PC-9 (cell line): ENCODE data around the gene KPNB1. TPM values are rescaled to one million over a fixed set of nuclear protein-coding genes. Genes with fewer than 3 reads are reported as not detected.

Experiments
- BruUV-seq: library from RNA; stranded (reverse); fragments of 400-500 nt; replicated peaks from 2 replicates; lab custom pipeline; 2021; lab: Mats Ljungman, UMichigan
- CTCF ChIA-PET: fragments of 300-600 bp; sonication (Branson Sonifier 250); formaldehyde crosslinking; loops from one replicate; lab custom pipeline; 2022; ENCODE audit warnings: antibody characterized with exemption; lab: Charles Lee
- POLR2A ChIA-PET: fragments of 300-600 bp; sonication (Branson Sonifier 250); formaldehyde crosslinking; loops from one replicate; lab custom pipeline; 2022; ENCODE audit warnings: antibody characterized with exemption; ENCODE audit not compliant: unreplicated experiment; lab: Charles Lee
- DNase-seq, 2 experiments: peaks; one replicate each; pipeline versions ENCODE4 v3.0.0 to v3.0.0-alpha.2; 2015 to 2022; ENCODE audit warnings: mixed read lengths in 1 of 2
- H2AFZ ChIP-seq: fragments of 200-600 bp; sonication (generic); 2 replicates; pipeline ENCODE4 v1.8.1; 2017; ENCODE audit warnings: antibody characterized with exemption
- H3F3A ChIP-seq: fragments of 200-600 bp; sonication (generic); 2 replicates; pipeline ENCODE4 v1.8.1; 2017; ENCODE audit warnings: antibody characterized with exemption, mild to moderate bottlenecking, low read depth; ENCODE audit not compliant: insufficient read depth
- H3K27ac ChIP-seq: fragments of 200-600 bp; sonication (generic); 2 replicates; pipeline ENCODE4 v1.6.1; 2016; ENCODE audit warnings: mixed run types
- H3K27me3 ChIP-seq: fragments of 200-600 bp; sonication (generic); 2 replicates; pipeline ENCODE4 v1.6.1; 2016; ENCODE audit warnings: low read depth, mixed run types; ENCODE audit not compliant: insufficient read depth
- H3K36me3 ChIP-seq: fragments of 200-600 bp; sonication (generic); 2 replicates; pipeline ENCODE4 v1.6.1; 2016; ENCODE audit warnings: low read depth, mixed run types
- H3K4me1 ChIP-seq: fragments of 200-600 bp; sonication (generic); replicated peaks from 2 replicates; pipeline ENCODE4 v1.6.1; 2016; ENCODE audit warnings: mixed run types; ENCODE audit not compliant: insufficient read depth
- H3K4me2 ChIP-seq: fragments of 200-600 bp; sonication (generic); 2 replicates; pipeline ENCODE4 v1.6.1; 2017; ENCODE audit warnings: mixed run types
- H3K4me3 ChIP-seq: fragments of 200-600 bp; sonication (generic); 2 replicates; pipeline ENCODE4 v1.6.1; 2016; ENCODE audit warnings: mixed run types
- H3K79me2 ChIP-seq: fragments of 200-600 bp; sonication (generic); 2 replicates; pipeline ENCODE4 v1.6.1; 2017; ENCODE audit warnings: low read depth, mixed run types
- H3K9me2 ChIP-seq: fragments of 200-600 bp; sonication (generic); 2 replicates; pipeline ENCODE4 v1.8.1; 2017; ENCODE audit warnings: mild to moderate bottlenecking; ENCODE audit not compliant: insufficient read depth
- H3K9me3 ChIP-seq: fragments of 200-600 bp; sonication (generic); 2 replicates; pipeline ENCODE4 v1.8.1; 2016; ENCODE audit warnings: low read depth; ENCODE audit not compliant: insufficient read depth
- H4K20me1 ChIP-seq: fragments of 200-600 bp; sonication (generic); 2 replicates; pipeline ENCODE4 v1.8.1; 2017; ENCODE audit not compliant: insufficient read depth
- EZH2 ChIP-seq: fragments of 200-600 bp; sonication (generic); IDR thresholded peaks from 2 replicates; pipeline ENCODE4 v1.8.0; 2017; ENCODE audit warnings: antibody characterized with exemption, low read depth
- intact Hi-C: fragments of 100-400 bp; cut with micrococcal nuclease; formaldehyde crosslinking; loops from one replicate; pipeline ENCODE4 v1.10.0; 2022; ENCODE audit not compliant: unreplicated experiment
- total RNA-seq: library from RNA; stranded (reverse); gene quantifications from 2 replicates; pipeline ENCODE4 v1.2.3, GENCODE V29; 2021
- TF ChIP-seq, protein P1 (sequence below): fragments of 200-600 bp; sonication (generic); conservative IDR thresholded peaks from 2 replicates; pipeline ENCODE4 v1.6.1; 2017; ENCODE audit warnings: mixed run types, antibody characterized with exemption, mild to moderate bottlenecking, moderate library complexity

KPNB1 gene
- total RNA-seq, 1 experiment from 2014 or later: 306 TPM

DNA sequence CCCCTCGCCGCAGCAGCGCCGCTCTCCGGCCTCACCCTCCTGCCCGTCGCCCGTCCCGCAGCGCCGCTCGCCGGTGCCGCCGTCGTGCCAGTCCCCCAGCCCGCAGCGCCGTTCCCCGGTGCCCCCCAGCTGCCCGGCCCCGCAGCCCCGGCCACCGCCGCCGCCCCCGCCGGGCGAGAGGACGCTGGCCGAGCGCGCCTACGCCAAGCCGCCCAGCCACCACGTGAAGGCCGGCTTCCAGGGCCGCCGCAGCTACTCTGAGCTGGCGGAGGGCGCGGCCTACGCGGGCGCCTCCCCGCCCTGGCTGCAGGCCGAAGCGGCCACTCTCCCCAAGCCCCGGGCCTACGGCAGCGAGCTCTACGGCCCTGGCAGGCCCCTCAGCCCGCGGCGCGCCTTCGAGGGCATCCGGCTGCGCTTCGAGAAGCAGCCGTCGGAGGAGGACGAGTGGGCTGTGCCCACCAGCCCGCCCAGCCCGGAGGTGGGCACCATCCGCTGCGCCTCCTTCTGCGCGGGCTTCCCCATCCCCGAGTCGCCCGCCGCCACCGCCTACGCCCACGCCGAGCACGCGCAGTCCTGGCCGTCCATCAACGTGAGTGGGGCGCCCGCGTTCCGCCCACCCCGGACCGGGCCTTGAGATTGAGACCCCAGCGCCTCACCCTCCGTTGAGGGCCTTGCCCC is 59.3 kb downstream of the KPNB1 start:
- intact Hi-C loops: no loop called here
- TF ChIP-seq, protein P1, sequence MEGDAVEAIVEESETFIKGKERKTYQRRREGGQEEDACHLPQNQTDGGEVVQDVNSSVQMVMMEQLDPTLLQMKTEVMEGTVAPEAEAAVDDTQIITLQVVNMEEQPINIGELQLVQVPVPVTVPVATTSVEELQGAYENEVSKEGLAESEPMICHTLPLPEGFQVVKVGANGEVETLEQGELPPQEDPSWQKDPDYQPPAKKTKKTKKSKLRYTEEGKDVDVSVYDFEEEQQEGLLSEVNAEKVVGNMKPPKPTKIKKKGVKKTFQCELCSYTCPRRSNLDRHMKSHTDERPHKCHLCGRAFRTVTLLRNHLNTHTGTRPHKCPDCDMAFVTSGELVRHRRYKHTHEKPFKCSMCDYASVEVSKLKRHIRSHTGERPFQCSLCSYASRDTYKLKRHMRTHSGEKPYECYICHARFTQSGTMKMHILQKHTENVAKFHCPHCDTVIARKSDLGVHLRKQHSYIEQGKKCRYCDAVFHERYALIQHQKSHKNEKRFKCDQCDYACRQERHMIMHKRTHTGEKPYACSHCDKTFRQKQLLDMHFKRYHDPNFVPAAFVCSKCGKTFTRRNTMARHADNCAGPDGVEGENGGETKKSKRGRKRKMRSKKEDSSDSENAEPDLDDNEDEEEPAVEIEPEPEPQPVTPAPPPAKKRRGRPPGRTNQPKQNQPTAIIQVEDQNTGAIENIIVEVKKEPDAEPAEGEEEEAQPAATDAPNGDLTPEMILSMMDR: no peak
- TF ChIP-seq EZH2: no peak
- no peaks in the 10 kb centered on the region for H3K9me2 ChIP-seq
- peaks cover 24% of the 10 kb centered on the region for H3K27me3 ChIP-seq
- no peak overlapping the region for H2AFZ ChIP-seq
- ChIA-PET POLR2A (no interaction called here), CTCF (no interaction called here)
- no peak overlapping the region for H3K4me2 ChIP-seq
- H3K27ac ChIP-seq: no peak overlapping the region
- H3K4me1 ChIP-seq: no peaks in the 10 kb centered on the region
- H3K36me3 ChIP-seq: no peaks in the 10 kb centered on the region
- H3K9me3 ChIP-seq: no peaks in the 10 kb centered on the region
- no TSS peak for BruUV-seq
- H3K79me2 ChIP-seq: no peaks in the 10 kb centered on the region
- H3F3A ChIP-seq: no peaks in the 10 kb centered on the region
- peak in 1 of 2 experiments; percentile 28 for DNase-seq
- no peaks in the 10 kb centered on the region; the same call in 1 of the 2 replicates for H4K20me1 ChIP-seq
- H3K4me3 ChIP-seq: no peak overlapping the region

DNA sequence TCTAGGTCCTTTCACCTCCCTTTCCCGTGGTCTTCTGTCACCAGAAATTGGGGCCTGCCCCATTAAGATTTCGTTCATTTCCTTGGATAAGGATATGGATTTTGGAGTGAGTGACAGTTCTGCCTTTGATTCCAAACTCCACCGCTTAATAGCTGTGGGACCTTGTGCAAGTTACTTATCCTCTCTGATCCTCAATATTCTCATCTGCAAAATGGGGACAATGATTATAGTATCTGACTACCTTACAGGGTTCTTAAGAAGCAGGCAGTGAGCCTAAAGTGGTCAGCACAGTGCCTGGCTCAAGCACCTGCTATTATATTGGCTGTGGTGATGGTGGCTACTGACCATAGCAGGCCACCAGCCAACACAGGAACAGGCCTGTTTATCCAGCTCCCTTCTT is 59.9 kb downstream of the KPNB1 start:
- no peak overlapping the region for H3K4me2 ChIP-seq
- peaks cover 30% of the 10 kb centered on the region for H3K27me3 ChIP-seq
- H3K27ac ChIP-seq: no peak overlapping the region
- no peak overlapping the region for H3K4me3 ChIP-seq
- no peaks in the 10 kb centered on the region for H3K79me2 ChIP-seq
- H3K9me3 ChIP-seq: no peaks in the 10 kb centered on the region
- intact Hi-C loops: no loop called here
- no peak overlapping the region for H2AFZ ChIP-seq
- no peaks in the 10 kb centered on the region for H3K9me2 ChIP-seq
- H3F3A ChIP-seq: no peaks in the 10 kb centered on the region
- no TSS peak for BruUV-seq
- ChIA-PET POLR2A (no interaction called here), CTCF (no interaction called here)
- no peaks in the 10 kb centered on the region for H3K36me3 ChIP-seq
- no peaks in the 10 kb centered on the region for H3K4me1 ChIP-seq
- H4K20me1 ChIP-seq: no peaks in the 10 kb centered on the region; the same call in 1 of the 2 replicates
- no peak for DNase-seq
- TF ChIP-seq EZH2: no peak
- TF ChIP-seq, protein P1: no peak

DNA sequence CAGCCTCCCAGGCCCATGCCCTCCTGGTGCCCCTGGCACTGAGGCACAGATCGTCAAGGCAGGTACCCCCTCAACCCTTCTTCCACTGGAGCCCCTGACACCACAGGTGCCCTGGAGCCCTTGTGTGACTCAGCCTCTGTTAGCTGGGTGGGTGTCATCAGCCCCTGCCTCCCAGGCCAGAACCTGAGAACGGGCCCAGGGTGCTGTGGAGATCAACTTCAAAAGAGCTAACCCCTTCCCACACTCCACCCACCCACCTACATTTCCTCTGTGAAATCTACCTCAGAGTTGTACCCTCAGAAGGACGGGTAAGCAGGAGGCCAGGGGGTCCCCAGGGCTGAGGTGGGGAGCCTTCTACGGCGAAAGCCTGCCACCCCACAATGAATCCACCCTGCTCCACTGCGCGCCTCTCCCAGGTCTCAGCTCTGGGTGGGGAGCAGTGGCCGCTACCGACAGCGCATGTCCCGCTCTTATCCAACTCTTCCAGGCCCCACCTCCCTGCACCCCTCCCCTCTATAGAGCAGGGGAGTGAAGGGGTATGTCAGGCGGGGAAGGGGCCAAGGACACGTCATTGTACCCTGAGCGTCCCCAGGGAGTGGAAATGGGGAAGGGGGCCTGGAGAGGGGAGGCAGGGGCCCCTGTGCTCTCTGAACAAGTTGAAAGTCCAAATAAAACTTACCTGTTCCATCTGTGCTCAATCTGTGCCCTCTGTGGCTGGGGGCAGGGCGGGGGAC is 61.8 kb downstream of the KPNB1 start:
- POLR2A ChIA-PET: no interaction called here
- CTCF ChIA-PET: no interaction called here
- TF ChIP-seq, protein P1: no peak
- TF ChIP-seq EZH2: no peak
- no peak overlapping the region for H2AFZ ChIP-seq
- no peaks in the 10 kb centered on the region for H3K9me3 ChIP-seq
- intact Hi-C loops: no loop called here
- H4K20me1 ChIP-seq: no peaks in the 10 kb centered on the region
- H3K79me2 ChIP-seq: no peaks in the 10 kb centered on the region
- no peak for DNase-seq
- H3K9me2 ChIP-seq: no peaks in the 10 kb centered on the region
- no peak overlapping the region for H3K4me2 ChIP-seq
- BruUV-seq: no TSS peak
- H3K4me3 ChIP-seq: no peak overlapping the region
- no peak overlapping the region for H3K27ac ChIP-seq
- H3K27me3 ChIP-seq: peaks cover 37% of the 10 kb centered on the region
- no peaks in the 10 kb centered on the region for H3F3A ChIP-seq
- no peaks in the 10 kb centered on the region for H3K36me3 ChIP-seq
- no peaks in the 10 kb centered on the region for H3K4me1 ChIP-seq
